Left renal pelvis (tissue), 4 donors: ENCODE measurements around the gene CYTH1. TPM values are rescaled to one million over a fixed set of nuclear protein-coding genes. Genes with fewer than 3 reads are reported as not detected.

Experiments
- DNase-seq, 4 donors: peaks; one replicate each; pipeline ENCODE4 v3.0.0-alpha.2; 2013; ENCODE audit warnings: low read depth in 4 of 4, low spot score in 3 of 4
- polyA plus RNA-seq, 4 donors: library from polyadenylated mRNA; unstranded; fragments of 120-200 nt; gene quantifications; one replicate each; pipeline ENCODE4 v1.2.1, GENCODE V29; 2013; ENCODE audit not compliant: insufficient read length in 4 of 4

Gene CYTH1
- polyA plus RNA-seq, 4 donors = 20.4 to 25.6 (median 24.9) TPM

- DNase-seq = no peak
Measured at GRCh38 chr17:78697122-78697521, 85.0 kb downstream of the CYTH1 start.

DNA sequence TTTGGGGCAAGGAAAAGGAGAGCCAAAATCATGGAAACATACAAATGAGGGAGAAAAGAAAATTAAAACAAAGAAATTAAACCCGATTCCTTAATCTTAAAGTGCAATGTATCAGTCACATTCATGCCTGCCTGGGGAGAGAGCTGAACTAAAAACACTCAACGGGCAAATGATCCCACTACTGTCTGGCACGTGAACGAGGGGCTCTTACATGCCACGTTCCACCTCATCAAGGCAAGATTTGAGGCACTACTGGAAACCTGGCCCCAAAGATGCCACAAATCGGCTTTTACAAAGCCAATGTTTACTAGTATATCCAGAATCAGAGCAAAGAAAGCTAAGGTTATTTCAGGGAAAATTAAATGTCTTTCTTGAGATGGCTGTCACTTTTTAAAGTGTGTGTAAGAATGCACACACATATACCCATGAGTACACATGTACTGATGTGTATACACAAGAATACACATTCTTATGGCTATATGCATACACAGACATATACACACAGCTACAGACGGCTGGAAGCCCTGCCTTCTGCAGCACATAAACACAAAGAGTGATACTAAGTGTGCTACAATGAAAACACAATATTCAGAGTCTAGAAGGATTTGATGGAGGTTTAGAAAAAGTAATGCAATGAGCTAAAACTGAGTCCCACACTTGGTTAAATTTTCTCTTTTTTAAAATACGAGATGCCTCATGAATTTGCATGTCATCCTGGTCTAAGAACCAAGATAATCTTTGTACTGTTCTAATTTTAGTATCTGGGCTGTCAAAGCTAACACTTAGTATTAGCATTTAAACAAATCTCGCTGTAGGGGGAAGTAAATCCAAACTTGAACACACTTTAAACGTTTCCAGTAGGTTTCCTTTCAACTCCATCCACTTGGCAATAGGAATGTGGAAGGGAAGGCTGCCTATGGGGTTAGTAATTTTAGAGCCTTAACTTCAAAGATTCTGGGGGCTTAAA is 85.8 kb downstream of the CYTH1 start:
- DNase-seq = no peak

GRCh38 chr17:78694805-78695531 is 87.1 kb downstream of the CYTH1 start:
- DNase-seq = no peak

GRCh38 chr17:78693346-78694083 is 88.6 kb downstream of the CYTH1 start:
- DNase-seq = no peak

- DNase-seq = no peak
Measured at GRCh38 chr17:78692460-78693010, 89.5 kb downstream of the CYTH1 start.

GRCh38 chr17:78689029-78689428 is 93.0 kb downstream of the CYTH1 start:
- DNase-seq = no peak

- no peak for DNase-seq
Measured at GRCh38 chr17:78687944-78688343, 94.1 kb downstream of the CYTH1 start.

- DNase-seq = no peak
Measured at GRCh38 chr17:78687125-78687524, 94.9 kb downstream of the CYTH1 start.

DNA sequence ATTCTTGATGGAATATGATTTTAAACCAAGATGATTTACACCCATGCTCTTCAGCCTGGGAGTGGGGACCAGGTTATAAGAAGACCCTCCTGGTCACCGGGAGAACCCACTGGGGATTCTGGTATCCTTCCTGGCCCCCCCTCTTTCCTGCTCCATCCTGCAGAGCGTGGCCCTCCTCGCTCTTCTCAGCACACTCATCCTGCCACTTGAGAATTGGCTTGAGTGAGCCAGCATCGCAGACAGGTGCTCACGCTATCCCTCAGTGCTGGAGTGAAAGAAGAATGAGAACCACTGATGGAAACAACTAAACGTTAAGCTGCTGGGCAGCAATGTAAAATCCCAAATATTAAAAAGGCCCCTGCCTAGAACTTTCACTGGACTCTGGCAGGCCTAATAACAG is 98.0 kb downstream of the CYTH1 start:
- DNase-seq = no peak

DNA sequence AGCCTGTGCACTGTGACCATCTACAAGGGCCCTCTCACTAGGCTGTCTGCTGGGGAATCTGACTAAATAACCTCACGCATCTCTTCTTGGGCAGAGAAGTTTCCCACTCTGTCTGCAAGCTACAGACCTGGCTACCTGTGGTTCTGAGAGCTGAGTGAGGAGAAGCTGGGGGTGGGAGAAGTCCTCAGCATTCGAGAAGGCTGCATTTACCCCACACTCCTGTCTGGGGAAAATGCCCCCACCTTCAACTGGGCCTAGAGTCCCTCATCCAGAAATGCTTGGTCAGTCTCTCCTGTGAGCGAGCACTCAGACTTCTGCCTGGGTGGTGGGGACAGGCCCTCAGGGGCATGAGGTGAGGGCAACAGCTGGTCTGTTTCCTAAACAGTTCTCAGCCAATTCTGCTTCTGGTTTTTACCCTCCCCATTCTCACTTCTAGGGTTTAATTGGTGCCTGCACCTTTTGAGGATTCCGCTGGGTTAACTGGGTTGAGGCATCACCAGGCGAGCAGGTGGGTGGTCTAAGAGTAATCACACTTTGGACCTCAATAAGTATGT is 98.6 kb downstream of the CYTH1 start:
- no peak for DNase-seq

GRCh38 chr17:78682363-78682762 is 99.7 kb downstream of the CYTH1 start:
- DNase-seq = no peak

- DNase-seq = no peak
Measured at GRCh38 chr17:78680436-78680835, 101.6 kb downstream of the CYTH1 start.

DNA sequence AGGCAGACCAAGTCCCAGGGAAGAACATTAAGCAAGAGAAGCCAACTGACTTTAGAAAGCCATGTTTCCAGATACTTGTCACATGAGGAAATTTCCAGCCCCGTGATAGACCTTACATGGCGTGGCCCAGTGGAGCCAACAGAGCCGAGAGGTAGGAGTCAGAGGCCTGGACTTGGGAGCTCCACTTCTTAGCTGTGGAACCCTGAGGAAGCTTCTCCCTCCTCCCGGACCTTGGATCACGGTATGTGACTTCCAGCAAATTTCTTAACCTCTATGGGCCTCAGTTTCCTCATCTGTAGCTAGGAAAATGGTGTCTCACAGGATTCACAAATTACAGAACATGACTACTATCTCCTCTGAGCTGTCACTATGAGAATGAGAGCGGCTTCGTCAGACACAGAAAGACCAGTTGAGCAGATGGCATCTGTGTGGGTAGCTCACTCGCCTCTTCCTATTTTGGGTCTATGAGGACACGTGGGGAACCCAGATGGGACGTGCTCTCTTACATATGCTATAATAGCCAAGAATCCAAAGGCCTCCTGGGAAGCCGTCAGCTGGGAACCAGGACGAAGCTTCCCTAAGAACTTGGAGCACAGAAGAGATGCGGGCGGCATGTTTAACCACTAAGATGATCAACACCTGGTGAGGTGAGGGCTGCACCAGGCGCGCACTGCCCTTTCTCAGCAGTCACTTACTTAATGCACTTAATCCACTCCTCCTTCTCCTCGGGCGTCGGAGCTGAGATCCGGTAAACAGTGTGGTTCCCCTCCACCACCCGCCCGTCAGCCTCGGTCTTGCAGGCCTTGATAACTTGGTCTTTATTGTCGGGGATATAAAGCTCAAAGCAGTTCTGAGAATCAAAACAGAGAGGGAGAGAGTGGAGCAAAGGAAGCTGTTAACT is 102.3 kb downstream of the CYTH1 start:
- no peak for DNase-seq

GRCh38 chr17:78678711-78679110 is 103.4 kb downstream of the CYTH1 start:
- DNase-seq = no peak

DNA sequence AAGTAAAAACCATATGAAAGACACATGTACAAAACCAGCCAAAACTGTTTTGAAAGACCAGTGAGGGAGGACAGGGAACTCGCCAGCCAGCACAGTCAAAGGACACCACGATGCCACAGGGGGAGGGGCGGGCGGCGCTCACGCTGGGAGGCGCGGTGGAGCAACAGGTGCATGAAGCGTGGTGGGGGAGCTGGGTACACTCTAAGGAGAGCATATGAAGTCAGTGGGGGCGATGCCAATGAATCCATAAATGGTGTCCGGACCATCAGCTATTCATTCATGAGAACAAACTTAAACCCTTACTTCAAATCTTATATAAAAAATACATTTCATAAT is 103.9 kb downstream of the CYTH1 start:
- DNase-seq = no peak

- no peak for DNase-seq
Measured at GRCh38 chr17:78677303-78678221, 104.5 kb downstream of the CYTH1 start.

DNA sequence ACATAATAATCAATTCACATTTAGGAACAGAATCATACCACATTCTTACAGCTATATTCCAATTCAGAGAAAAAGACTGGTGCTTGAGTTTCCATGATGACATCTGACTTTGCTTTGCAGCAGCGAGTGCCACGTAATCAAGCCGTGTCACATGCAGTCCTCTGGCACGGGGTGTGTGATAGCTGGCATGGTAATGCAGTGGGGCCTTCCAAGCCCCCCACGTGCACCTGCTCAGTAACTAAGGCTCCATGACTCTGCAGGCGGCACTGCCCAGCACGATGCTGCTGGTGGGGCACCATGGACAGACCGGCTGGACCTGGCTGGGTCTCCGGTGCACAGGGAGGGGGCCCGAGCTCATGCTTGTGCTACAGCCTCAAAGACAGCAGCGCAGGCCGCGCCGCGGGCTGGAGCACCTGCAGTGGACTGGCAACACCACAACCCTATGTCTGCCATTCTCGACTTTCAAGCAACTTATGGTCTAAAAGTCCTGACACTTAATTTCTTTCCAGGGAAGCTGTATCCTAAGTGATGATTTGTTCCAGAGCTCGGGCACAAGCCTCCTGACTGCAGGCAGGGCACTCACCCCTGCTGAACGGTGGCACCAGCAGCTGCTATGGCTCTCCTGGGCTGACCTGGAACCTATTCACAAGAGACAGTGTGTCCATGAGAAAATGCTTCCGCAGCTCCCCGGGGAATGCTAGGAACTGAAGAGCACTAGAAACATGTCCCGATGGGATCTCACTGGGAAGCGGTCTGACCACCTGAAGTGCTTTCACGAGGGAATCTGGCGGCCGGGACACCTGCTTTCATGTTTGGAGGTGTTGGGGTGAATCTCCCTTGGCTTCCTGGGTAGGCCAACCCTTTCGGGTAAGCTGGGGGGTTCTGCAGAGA is 105.4 kb downstream of the CYTH1 start:
- no peak for DNase-seq

GRCh38 chr17:78675836-78676235 is 106.2 kb downstream of the CYTH1 start:
- no peak for DNase-seq
